Subcutaneous adipose tissue (tissue), 4 donors: Measurements from ENCODE around the gene STAMBPL1. TPM values are rescaled to one million over a fixed set of nuclear protein-coding genes. Genes with fewer than 3 reads are reported as not detected.

Experiments
- total RNA-seq, 4 donors: library from RNA; depleted of rRNA; stranded (reverse); fragments of >200 nt; gene quantifications; one replicate each; pipeline ENCODE4 v1.1.0, GENCODE V29; 2016
- TF ChIP-seq, protein P1 (sequence below): fragments of 450-650 bp; IDR thresholded peaks from one replicate; pipeline ENCODE4 v1.5.1; 2016; ENCODE audit warnings: low read depth, mild to moderate bottlenecking, control low read depth, antibody characterized with exemption, moderate library complexity

Gene STAMBPL1
- total RNA-seq, 4 donors from 2014 or later, result 7.5 to 31.3 (median 14.8) TPM

GRCh38 chr10:88923520-88923919, 43.5 kb downstream of the STAMBPL1 start:
- TF ChIP-seq, protein P1, sequence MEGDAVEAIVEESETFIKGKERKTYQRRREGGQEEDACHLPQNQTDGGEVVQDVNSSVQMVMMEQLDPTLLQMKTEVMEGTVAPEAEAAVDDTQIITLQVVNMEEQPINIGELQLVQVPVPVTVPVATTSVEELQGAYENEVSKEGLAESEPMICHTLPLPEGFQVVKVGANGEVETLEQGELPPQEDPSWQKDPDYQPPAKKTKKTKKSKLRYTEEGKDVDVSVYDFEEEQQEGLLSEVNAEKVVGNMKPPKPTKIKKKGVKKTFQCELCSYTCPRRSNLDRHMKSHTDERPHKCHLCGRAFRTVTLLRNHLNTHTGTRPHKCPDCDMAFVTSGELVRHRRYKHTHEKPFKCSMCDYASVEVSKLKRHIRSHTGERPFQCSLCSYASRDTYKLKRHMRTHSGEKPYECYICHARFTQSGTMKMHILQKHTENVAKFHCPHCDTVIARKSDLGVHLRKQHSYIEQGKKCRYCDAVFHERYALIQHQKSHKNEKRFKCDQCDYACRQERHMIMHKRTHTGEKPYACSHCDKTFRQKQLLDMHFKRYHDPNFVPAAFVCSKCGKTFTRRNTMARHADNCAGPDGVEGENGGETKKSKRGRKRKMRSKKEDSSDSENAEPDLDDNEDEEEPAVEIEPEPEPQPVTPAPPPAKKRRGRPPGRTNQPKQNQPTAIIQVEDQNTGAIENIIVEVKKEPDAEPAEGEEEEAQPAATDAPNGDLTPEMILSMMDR, result no peak

DNA sequence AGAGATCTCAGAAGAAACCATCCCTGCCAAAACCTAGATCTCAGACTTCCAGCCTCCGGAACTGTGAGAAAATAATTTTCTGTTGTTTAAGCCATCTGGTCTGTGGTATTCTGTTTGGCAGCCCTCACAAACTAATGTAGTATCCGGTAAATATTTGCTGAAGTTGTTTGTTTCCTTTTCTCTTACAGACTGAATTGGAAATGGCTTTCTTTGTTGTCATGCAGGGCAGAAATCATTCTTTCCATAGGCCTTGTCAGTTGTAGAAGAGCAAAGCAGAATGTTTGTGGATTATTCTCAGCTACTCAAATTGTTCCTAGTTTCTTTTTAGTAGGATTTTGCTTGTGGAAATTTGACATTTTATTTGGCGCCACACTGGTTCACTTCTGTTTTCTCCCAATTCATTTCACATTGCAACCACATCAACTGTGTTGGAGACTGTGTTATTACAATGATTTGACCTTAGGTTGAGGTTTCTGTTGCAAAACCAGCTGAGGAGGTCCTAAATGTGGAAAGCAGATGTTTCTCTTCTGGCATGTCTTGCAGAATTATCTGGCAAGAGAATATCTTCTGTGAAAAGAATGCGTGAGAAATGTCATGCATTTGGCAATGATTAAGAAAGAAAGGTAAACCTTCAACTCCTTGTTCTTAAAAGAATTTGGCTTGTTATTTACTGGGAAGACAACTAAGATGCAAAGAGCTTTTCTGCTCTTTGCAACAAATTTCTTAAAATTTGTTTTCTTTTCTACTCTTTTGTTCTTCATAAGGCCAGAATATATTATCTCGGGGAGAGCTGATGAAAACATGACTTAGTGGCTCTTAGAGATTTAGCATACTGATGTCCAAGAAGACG, 46.7 kb downstream of the STAMBPL1 start:
- TF ChIP-seq, protein P1, result no peak

- TF ChIP-seq, protein P1, result no peak
Observed at GRCh38 chr10:88927416-88927690, 47.3 kb downstream of the STAMBPL1 start.

GRCh38 chr10:88928254-88928653, 48.2 kb downstream of the STAMBPL1 start:
- TF ChIP-seq, protein P1, result no peak

DNA sequence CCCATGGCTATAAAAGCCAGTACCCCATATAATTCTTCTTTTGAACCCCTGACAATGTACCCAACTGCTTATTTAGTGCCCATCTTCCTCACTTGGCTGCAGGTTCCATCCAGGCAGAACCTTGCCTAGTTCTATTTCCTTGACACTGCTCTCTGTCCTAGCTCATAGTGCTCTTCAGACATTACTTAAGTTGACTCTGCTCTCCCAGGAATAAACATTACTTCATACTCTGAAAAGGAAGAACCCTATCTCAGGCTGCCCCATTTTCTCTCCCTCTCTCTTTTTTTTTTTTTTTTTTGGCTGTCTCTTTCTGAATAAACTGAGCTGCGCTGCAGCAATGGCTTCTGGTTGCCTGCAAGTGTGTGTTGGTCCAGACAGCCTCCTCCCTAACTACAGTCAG, 51.5 kb downstream of the STAMBPL1 start:
- TF ChIP-seq, protein P1, result no peak

DNA sequence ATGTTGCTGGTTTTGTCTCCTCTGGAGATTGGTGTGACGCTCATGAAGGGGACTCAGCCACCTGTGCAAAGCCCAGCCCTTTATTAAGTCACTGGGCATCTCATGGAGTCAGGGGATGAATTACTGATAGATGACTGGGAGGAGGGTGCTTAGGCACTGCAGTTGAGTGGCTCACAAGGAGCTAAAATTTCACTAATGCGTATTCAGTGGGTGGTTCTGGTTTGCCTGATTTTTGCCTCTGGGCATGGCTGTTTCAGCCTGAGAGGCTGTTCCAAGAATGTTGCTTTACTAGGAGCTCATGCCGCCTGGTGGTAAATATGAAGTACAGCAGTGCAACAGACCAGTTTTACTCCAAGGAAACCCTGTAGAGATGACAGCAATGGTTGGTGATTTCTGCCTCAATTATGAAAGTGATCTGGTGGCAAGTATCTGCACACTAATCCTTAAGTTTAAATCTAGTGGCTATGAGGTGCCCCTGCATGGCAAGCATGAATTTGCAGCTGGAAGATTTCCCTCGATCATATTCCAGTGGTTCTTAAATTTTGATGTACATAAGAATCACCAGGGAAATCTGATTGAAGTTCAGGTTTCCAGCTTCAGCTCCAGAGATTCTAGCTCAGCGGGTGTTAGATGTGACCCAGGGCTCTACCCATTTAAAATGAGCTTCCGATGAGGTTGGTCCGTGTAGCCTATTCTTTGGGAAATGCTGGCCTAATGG, 52.7 kb downstream of the STAMBPL1 start:
- TF ChIP-seq, protein P1, result no peak

DNA sequence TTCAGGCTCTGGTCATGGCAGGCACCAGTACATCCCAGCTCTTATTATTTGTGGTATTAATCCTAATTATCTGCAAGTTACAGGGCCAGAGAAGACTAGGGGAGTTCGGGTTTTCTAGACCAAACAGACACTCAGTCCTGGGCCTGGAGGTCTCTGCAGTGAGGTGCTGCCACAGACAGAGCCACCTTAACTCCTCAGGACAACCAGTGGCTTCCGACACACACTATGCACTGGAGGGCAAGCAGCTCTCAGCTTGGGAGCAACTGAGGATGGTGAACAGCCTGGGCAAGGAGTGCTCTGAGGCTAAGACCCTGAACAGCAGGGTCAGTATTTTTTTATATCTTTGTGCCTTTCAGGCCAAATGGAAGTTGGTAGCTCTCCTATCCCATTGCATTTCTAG, 53.5 kb downstream of the STAMBPL1 start:
- TF ChIP-seq, protein P1, result no peak
